Loucy (cell line): ENCODE measurements around the gene DGKQ.

Experiments
- H2AFZ ChIP-seq: fragments of 200-600 bp; sonication (generic); 2 replicates; pipeline ENCODE4 v1.6.0; 2016; ENCODE audit warnings: antibody characterized with exemption, mild to moderate bottlenecking, low read length, moderate library complexity
- H3F3A ChIP-seq: fragments of 200-600 bp; 2 replicates; pipeline ENCODE4 v1.6.0; 2016; ENCODE audit warnings: antibody characterized with exemption, low read depth, mild to moderate bottlenecking
- H3K27me3 ChIP-seq: fragments of 200-600 bp; sonication (generic); 2 replicates; pipeline ENCODE4 v1.6.1; 2014; ENCODE audit warnings: low read length, mild to moderate bottlenecking; ENCODE audit not compliant: insufficient read depth, poor library complexity, severe bottlenecking
- H3K36me3 ChIP-seq: fragments of 200-600 bp; sonication (generic); 2 replicates; pipeline ENCODE4 v1.6.1; 2016; ENCODE audit warnings: low read length; ENCODE audit not compliant: insufficient read depth
- H3K4me1 ChIP-seq: fragments of 200-600 bp; sonication (generic); 2 replicates; pipeline ENCODE4 v1.5.1; 2014; ENCODE audit warnings: low read length, mild to moderate bottlenecking; ENCODE audit not compliant: insufficient read depth, poor library complexity, severe bottlenecking
- H3K4me2 ChIP-seq: fragments of 200-600 bp; sonication (generic); 2 replicates; pipeline ENCODE4 v1.6.0; 2014; ENCODE audit warnings: antibody characterized with exemption, low read length, low read depth, mild to moderate bottlenecking; ENCODE audit not compliant: poor library complexity, severe bottlenecking
- H3K4me3 ChIP-seq: fragments of 200-600 bp; sonication (generic); 2 replicates; pipeline ENCODE4 v1.5.1; 2014; ENCODE audit warnings: low read length, mild to moderate bottlenecking, mixed read lengths; ENCODE audit not compliant: poor library complexity, severe bottlenecking
- H3K79me2 ChIP-seq: fragments of 200-600 bp; sonication (generic); 2 replicates; pipeline ENCODE4 v1.6.1; 2014; ENCODE audit warnings: low read length; ENCODE audit not compliant: insufficient read depth
- H3K9ac ChIP-seq: fragments of 200-600 bp; sonication (generic); 2 replicates; pipeline ENCODE4 v1.6.0; 2014; ENCODE audit warnings: mild to moderate bottlenecking, low read depth, low read length, moderate library complexity; ENCODE audit not compliant: poor library complexity, severe bottlenecking
- H3K9me2 ChIP-seq: fragments of 200-600 bp; sonication (generic); replicated peaks from 2 replicates; pipeline ENCODE4 v1.6.1; 2016; ENCODE audit warnings: low read depth, low read length, mixed read lengths
- H3K9me3 ChIP-seq: fragments of 200-600 bp; sonication (generic); 2 replicates; pipeline ENCODE4 v1.6.1; 2014; ENCODE audit warnings: mild to moderate bottlenecking, antibody characterized with exemption, low read length, low read depth; ENCODE audit not compliant: insufficient read depth
- H4K20me1 ChIP-seq: fragments of 200-600 bp; sonication (generic); 2 replicates; pipeline ENCODE4 v1.6.0; 2014; ENCODE audit warnings: antibody characterized with exemption, low read length, mild to moderate bottlenecking; ENCODE audit not compliant: insufficient read depth, poor library complexity, severe bottlenecking
- CTCF ChIP-seq: fragments of 200-600 bp; sonication (generic); conservative IDR thresholded peaks from 2 replicates; pipeline ENCODE4 v1.5.1; 2014; ENCODE audit warnings: mild to moderate bottlenecking, antibody characterized with exemption, low read length
- EZH2phosphoT487 ChIP-seq: fragments of 200-600 bp; IDR thresholded peaks from 2 replicates; pipeline ENCODE4 v1.6.1; 2018; ENCODE audit warnings: antibody characterized with exemption, mild to moderate bottlenecking, moderate library complexity, borderline replicate concordance

The DGKQ gene

GRCh38 chr4:952881-953573 lies 20.3 kb downstream of the DGKQ start:
- Histone ChIP-seq H3K4me1 (no peaks in the 10 kb centered on the region), H3K9me3 (no peaks in the 10 kb centered on the region), H3F3A (no peaks in the 10 kb centered on the region), H3K4me3 (no peak overlapping the region), H4K20me1 (no peaks in the 10 kb centered on the region), H3K27me3 (no peaks in the 10 kb centered on the region), H3K9ac (no peak overlapping the region), H3K9me2 (no peaks in the 10 kb centered on the region), H3K79me2 (no peaks in the 10 kb centered on the region), H2AFZ (no peak overlapping the region), H3K36me3 (no peaks in the 10 kb centered on the region), H3K4me2 (no peak overlapping the region)
- TF ChIP-seq EZH2phosphoT487 (no peak), CTCF (no peak)

DNA sequence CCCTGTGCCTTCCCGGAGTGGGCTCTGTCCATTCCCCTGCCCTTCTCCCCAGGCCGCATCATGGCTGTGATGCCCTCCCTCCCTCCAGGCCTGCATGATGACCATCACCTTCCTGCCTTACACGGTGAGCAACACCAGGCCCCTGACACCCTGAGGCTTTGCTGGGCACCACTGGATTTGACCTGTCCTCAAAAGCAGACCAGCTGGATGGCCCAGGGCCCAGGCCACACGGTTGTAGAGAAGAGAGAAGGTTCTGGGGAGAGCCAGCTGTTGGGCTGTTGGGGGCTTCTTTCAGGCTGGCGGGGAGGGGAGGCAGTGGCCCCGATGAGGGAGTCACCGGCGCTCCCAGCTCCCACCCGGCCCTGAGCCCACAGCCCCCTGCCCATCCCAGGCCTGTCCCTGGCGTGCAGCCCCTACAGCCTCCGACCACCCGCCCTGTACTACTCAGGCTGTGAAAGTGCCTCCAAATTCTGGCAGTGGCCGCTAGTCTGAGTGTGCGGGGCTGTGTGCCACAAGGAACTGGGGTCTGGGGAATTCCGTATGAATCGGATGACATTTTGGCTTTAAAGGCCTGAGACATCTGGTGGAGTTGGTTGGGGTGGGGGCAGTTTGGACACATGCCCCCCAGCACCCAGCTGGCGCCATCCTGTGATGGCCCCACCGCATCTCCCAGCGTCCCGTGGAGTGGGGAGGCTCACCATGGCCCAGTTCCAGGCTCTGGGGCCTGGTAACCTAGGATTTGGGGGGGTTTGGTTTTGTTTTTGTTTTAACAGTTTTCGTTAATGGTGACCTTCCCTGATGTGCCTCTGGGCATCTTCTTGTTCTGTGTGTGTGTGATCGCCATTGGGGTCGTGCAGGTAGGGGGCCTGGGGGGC lies 21.5 kb downstream of the DGKQ start:
- Histone ChIP-seq H3K4me3 (no peak overlapping the region), H3K36me3 (no peaks in the 10 kb centered on the region), H3K9me3 (no peaks in the 10 kb centered on the region), H3K4me1 (no peaks in the 10 kb centered on the region), H3K9me2 (no peaks in the 10 kb centered on the region), H3K4me2 (no peak overlapping the region), H3F3A (no peaks in the 10 kb centered on the region), H2AFZ (no peak overlapping the region), H3K27me3 (no peaks in the 10 kb centered on the region), H3K9ac (no peak overlapping the region), H3K79me2 (no peaks in the 10 kb centered on the region), H4K20me1 (no peaks in the 10 kb centered on the region)
- TF ChIP-seq CTCF (no peak), EZH2phosphoT487 (no peak)

DNA sequence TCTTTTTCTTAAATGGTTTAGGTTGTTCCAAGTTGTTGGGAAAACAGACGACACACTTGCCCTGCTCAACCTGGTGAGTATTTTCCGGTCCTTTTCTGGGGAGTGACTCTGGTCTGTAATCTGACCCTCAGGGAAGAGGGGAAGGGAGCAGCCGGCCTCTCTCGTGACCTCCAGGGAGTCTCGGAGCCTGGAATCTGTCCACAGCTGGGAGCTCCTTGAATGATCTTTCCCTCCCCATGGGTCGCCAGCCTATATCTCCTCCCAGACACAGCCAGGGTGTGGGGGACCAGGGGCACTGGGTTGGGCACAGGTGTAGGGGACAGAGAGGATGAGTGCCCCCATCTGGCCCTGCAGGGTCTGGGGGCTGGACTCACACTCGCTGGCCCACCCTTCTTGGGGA lies 22.2 kb downstream of the DGKQ start:
- TF ChIP-seq EZH2phosphoT487 (no peak), CTCF (no peak)
- H3K79me2 ChIP-seq: no peaks in the 10 kb centered on the region
- no peaks in the 10 kb centered on the region for H3K9me3 ChIP-seq
- H2AFZ ChIP-seq: no peak overlapping the region
- H3K4me2 ChIP-seq: no peak overlapping the region
- no peak overlapping the region for H3K9ac ChIP-seq
- H3K4me1 ChIP-seq: no peaks in the 10 kb centered on the region
- H3K4me3 ChIP-seq: no peak overlapping the region
- H3K9me2 ChIP-seq: no peaks in the 10 kb centered on the region
- H3F3A ChIP-seq: no peaks in the 10 kb centered on the region
- no peaks in the 10 kb centered on the region for H4K20me1 ChIP-seq
- no peaks in the 10 kb centered on the region for H3K36me3 ChIP-seq
- no peaks in the 10 kb centered on the region for H3K27me3 ChIP-seq
